Activated CD4-positive, alpha-beta T cell treated with anti-CD3 and anti-CD28 coated beads, Interleukin-2, amount 10 ng/mL, durations not matched to agents 24 days and 14 days (primary cell): Measurements from ENCODE around the gene PCLO. TPM values are rescaled to one million over a fixed set of nuclear protein-coding genes. Genes with fewer than 3 reads are reported as not detected.
"Not testable (repeated sequence)": the region's sequence is repeated elsewhere in the genome, so short reads cannot be mapped to it uniquely, and the experiment has no call there.

Source experiments
- DNase-seq: peaks from one replicate; pipeline ENCODE4 v3.0.0; 2022
- H3K27ac Mint-ChIP-seq: one replicate; pipeline ENCODE4 v1.8.0; 2022; ENCODE audit warnings: mild to moderate bottlenecking, mixed read lengths
- H3K27me3 Mint-ChIP-seq: one replicate; pipeline ENCODE4 v1.8.0; 2022; ENCODE audit warnings: mixed read lengths
- H3K36me3 Mint-ChIP-seq: one replicate; pipeline ENCODE4 v1.8.0; 2022; ENCODE audit warnings: low read depth, mild to moderate bottlenecking, mixed read lengths
- H3K4me1 Mint-ChIP-seq: one replicate; pipeline ENCODE4 v1.8.0; 2021; ENCODE audit warnings: mixed read lengths
- H3K4me3 Mint-ChIP-seq: one replicate; pipeline ENCODE4 v1.8.0; 2022; ENCODE audit warnings: mild to moderate bottlenecking, moderate library complexity, mixed read lengths
- H3K9me3 Mint-ChIP-seq: one replicate; pipeline ENCODE4 v1.8.0; 2021; ENCODE audit warnings: mixed read lengths
- intact Hi-C: fragments of 100-400 bp; cut with micrococcal nuclease; formaldehyde crosslinking; loops from one replicate; pipeline ENCODE4 v1.15.1; 2023
- total RNA-seq: library from RNA; stranded (reverse); gene quantifications from 2 replicates; pipeline ENCODE4 v1.2.3, GENCODE V29; 2022

The PCLO gene
- total RNA-seq, 1 donor from 2014 or later = not detected

DNA sequence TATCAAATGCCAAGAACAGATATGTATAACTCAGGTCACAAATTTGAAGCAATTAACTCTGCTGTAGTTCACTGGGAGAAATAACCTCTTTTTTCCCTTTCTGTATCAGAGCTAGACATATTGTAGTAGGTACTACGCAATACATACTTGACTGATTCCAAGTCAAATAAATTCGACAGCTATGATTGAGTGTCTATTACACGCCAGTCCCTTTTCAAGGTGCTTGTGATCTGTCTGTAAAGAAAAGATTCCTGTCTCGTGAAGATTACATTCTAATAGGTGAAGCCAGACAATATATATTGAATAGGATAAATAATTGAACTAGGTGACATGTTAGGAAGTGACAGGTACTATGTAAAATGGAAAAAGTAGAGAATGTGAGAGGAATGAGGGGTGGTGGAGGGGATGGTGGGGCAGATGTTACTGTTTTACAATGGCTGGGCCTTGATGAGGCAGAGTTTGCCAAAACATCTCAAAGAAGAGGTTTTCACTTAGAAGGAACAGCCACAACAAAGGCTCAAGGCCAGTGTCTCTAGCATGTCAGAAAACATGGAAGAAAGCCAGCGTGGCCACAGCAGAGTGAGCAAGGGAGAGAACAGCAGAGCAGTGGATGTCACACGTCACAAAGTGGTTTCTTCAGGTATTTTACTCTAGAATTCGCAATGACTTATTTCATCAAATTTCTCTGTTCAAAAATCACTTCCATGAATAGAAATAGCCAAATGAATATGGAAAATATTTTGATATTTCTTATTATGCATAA is 436.5 kb downstream of the PCLO start:
- intact Hi-C loops = loop anchor here (10.0 kb wide), 1 partner anchor 121 kb away; no protein-coding TSS in a partner anchor
- no peaks in the 10 kb centered on the region for H3K27me3 Mint-ChIP-seq
- H3K27ac Mint-ChIP-seq = no peak overlapping the region
- H3K4me1 Mint-ChIP-seq = no peaks in the 10 kb centered on the region
- no peak overlapping the region for H3K4me3 Mint-ChIP-seq
- no peak for DNase-seq
- no peaks in the 10 kb centered on the region for H3K36me3 Mint-ChIP-seq
- H3K9me3 Mint-ChIP-seq = no peaks in the 10 kb centered on the region

DNA sequence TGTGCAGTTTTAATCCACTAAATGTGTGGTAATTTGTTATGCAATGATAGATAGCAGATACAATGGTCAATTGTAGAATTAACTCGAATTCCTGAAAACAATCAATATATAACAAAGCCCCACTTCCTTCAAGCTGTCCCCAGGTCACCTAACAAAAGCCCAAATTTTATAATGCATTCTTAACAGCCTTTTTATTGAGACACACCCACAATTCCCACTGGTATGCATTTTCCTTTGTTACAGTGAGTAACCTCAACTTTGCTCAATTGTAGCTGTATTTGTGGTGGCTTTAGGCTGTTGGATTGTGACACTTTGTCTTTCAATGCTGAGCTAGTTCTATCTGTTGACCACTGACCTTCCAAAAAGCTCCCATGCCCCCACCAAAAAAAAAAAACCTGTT is 439.3 kb downstream of the PCLO start:
- no peaks in the 10 kb centered on the region for H3K27me3 Mint-ChIP-seq
- intact Hi-C loops = loop anchor here (10.0 kb wide), 1 partner anchor 119 kb away; no protein-coding TSS in a partner anchor
- DNase-seq = peak; percentile 25
- no peaks in the 10 kb centered on the region for H3K36me3 Mint-ChIP-seq
- no peak overlapping the region for H3K4me3 Mint-ChIP-seq
- H3K27ac Mint-ChIP-seq = no peak overlapping the region
- H3K4me1 Mint-ChIP-seq = no peaks in the 10 kb centered on the region
- H3K9me3 Mint-ChIP-seq = no peaks in the 10 kb centered on the region

DNA sequence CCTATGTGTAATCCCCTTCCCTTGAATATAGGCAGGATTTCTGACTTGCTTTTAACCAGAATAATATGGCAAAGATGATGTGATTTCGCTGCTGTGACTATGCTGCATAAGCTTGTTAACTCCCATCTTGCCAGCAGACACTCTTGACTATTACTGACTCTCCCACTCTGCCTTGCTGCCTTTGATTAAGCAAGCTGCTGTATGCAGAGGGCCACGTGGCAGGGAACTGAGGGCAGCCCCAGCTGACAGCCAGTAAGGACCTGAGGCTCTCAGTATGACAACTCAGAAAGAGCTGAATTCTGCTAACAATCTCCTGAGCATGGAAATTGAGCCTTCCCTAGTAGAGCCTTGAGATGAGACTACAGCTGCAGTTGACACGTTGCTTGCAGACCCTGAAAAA is 439.7 kb downstream of the PCLO start:
- Mint-ChIP-seq H3K4me3 (no peak overlapping the region), H3K36me3 (no peaks in the 10 kb centered on the region), H3K27me3 (no peaks in the 10 kb centered on the region), H3K9me3 (no peaks in the 10 kb centered on the region), H3K27ac (no peak overlapping the region), H3K4me1 (no peaks in the 10 kb centered on the region)
- intact Hi-C loops = loop anchor here (10.0 kb wide), 1 partner anchor 118 kb away; no protein-coding TSS in a partner anchor
- DNase-seq = peak; percentile 51

DNA sequence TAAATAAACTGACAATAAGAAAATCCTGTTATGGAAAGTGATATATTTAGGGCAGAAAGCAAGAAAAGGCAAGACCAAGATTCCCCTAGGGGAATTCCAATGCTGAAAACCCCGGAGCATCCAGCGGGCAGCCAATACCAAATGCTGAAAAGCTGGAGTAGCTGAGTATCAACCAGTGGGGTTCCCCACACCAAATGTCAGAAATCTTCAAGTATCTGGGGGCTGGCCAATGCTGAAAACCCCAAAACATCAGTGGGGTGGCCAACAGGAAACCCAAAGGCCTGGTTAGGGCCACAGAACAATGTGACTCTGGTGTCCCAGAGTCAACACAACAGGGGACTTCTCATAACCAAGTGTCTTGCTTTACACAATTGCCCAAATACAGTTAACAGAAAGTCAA is 447.3 kb downstream of the PCLO start:
- Mint-ChIP-seq H3K4me1 (no peaks in the 10 kb centered on the region), H3K4me3 (no peak overlapping the region), H3K27me3 (no peaks in the 10 kb centered on the region), H3K27ac (no peak overlapping the region), H3K9me3 (no peaks in the 10 kb centered on the region), H3K36me3 (no peaks in the 10 kb centered on the region)
- intact Hi-C loops = loop anchor here (2.0 kb wide), 1 partner anchor 13 kb away; no protein-coding TSS in a partner anchor
- no peak for DNase-seq

DNA sequence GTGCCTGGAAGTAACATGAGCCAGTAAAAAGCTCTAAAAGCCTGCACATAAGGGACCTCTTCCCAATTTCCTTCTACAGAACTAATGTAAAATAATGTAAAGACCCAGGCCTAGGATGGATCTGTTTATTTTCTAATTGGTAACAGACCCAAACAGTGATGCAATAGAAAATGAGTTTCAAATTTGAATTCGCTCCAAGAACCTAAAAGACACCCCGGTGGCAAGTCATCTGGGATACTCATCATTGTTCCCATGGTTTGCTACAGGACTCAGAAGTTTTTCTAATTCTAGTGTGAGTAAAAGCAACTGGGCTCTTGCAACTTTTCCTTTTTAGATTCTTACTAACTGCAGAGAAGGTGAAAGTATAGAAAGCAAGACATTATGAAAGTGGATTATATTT is 447.8 kb downstream of the PCLO start:
- no peaks in the 10 kb centered on the region for H3K36me3 Mint-ChIP-seq
- no peak overlapping the region for H3K27ac Mint-ChIP-seq
- no peak for DNase-seq
- no peaks in the 10 kb centered on the region for H3K4me1 Mint-ChIP-seq
- no peaks in the 10 kb centered on the region for H3K9me3 Mint-ChIP-seq
- intact Hi-C loops = loop anchor here (2.0 kb wide), 1 partner anchor 14 kb away; no protein-coding TSS in a partner anchor
- H3K4me3 Mint-ChIP-seq = no peak overlapping the region
- H3K27me3 Mint-ChIP-seq = no peaks in the 10 kb centered on the region

DNA sequence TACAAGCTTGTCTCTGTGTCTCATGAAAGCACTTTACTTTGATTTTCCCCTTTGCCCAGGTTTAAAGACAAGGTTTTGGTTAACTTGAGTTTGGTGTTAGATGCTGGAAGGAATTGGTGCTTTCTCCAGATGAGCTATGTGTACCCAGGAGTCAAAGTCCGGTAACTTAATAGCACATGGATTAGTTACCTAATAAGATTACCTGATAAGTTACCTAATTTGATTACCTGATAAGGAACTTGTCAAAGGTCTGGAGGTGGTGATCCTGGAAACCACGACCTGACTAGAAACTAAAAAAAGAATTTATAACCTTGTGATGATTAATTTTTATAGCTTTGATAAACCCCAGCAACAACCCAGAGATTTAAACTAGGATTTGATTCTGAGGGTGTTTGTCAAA is 449.2 kb downstream of the PCLO start:
- H3K9me3 Mint-ChIP-seq = no peaks in the 10 kb centered on the region
- H3K36me3 Mint-ChIP-seq = no peaks in the 10 kb centered on the region
- no peaks in the 10 kb centered on the region for H3K27me3 Mint-ChIP-seq
- intact Hi-C loops = no loop called here
- no peak for DNase-seq
- no peak overlapping the region for H3K4me3 Mint-ChIP-seq
- no peak overlapping the region for H3K27ac Mint-ChIP-seq
- H3K4me1 Mint-ChIP-seq = no peaks in the 10 kb centered on the region

DNA sequence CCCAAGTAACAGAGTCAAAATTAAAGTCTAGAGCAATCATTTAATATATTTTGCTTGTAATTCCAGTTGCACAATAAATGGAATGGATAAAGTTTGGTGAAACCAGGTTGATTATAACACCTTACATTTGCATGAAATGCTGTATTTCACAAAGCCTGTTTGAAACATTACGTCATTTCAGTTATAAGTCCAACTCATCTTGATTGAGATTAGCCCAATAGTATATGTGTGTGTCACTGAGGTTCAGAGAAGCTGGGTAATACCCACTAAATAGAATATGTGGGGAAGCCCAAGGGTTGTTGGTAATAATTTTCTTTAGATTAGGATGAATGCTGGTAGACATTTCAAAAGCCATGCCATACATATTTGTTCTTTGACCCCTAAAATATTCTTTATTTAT is 456.3 kb downstream of the PCLO start:
- H3K9me3 Mint-ChIP-seq, H3K4me3 Mint-ChIP-seq, DNase-seq, intact Hi-C loops, H3K27ac Mint-ChIP-seq, H3K36me3 Mint-ChIP-seq, H3K27me3 Mint-ChIP-seq, H3K4me1 Mint-ChIP-seq: not testable (repeated sequence)

DNA sequence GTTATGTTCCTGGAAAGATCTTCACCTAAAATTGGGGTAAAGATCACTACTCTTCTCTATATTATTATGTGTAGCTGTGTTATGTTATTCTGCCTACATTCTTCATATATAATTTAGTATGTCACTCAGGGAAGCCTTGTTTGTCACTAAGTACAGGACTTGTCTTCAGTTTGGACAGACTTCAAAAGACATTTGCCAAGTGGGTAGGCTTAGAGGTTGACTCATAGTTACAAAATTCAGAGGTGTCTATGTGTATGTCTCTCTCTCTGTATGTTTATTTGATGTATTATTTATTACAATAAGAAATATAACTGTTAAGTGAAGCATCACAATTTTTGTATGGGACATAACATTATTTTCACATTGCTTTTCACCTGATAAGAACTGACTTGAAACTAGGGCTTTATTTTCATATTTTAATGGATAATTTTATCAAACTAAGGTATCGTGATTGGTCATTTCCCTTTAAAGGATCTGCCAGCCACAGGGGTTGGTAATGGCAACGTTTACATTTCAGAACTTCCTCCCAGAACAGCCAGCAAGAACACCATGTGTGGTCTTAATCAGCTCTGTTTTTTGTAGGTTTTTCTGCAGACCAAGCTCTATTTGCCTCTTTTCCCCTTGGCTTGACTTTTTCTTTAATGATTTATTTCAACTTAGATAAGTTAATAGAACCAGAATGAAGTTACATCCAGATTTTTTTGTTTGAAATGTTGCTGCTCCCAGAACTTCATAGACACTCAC is 457.0 kb downstream of the PCLO start:
- Mint-ChIP-seq H3K27me3 (no peaks in the 10 kb centered on the region), H3K27ac (no peak overlapping the region), H3K36me3 (no peaks in the 10 kb centered on the region), H3K4me3 (no peak overlapping the region), H3K4me1 (no peaks in the 10 kb centered on the region), H3K9me3 (no peaks in the 10 kb centered on the region)
- intact Hi-C loops = no loop called here
- no peak for DNase-seq

DNA sequence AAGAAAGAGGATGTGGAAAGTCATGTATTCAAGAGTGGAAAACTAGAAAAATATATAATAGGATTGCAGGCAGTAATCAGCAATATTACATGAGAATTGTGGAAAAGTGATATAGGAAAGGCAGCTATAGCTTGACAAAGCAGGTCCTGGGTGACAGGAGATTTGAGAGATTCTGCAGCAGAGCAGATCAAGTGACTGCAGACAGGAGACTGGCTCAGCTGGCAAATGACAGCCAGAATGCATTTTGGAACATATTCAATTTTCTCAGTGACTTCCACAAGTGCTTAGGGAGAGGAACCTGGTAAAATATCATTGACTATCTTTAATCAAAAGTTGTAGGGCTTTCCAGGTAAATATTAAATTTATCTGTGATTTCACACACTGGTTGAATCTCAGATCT is 458.6 kb downstream of the PCLO start:
- no peak overlapping the region for H3K4me3 Mint-ChIP-seq
- intact Hi-C loops = no loop called here
- H3K27ac Mint-ChIP-seq = no peak overlapping the region
- no peaks in the 10 kb centered on the region for H3K27me3 Mint-ChIP-seq
- H3K36me3 Mint-ChIP-seq = no peaks in the 10 kb centered on the region
- H3K9me3 Mint-ChIP-seq = no peaks in the 10 kb centered on the region
- H3K4me1 Mint-ChIP-seq = no peaks in the 10 kb centered on the region
- DNase-seq = no peak
